ENCODE data around the gene AATK. TPM values are rescaled to one million over a fixed set of nuclear protein-coding genes. Genes with fewer than 3 reads are reported as not detected.

Gene AATK
- total RNA-seq, 6 donors from 2014 or later = 39.2 to 144 (median 92.2) TPM

- DNase-seq = no peak
- no peaks in the 10 kb centered on the region for H3K9me3 ChIP-seq
- TF ChIP-seq CTCF (IDR thresholded peaks at IDR 0.05) = no peak
- TF ChIP-seq POLR2A (IDR thresholded peaks at IDR 0.05) = no peak
- no peak for TF ChIP-seq POLR2AphosphoS5 (IDR thresholded peaks at IDR 0.05)
- TF ChIP-seq EP300 (IDR thresholded peaks at IDR 0.05) = no peak
These were observed 55.5 kb downstream of the AATK start for GRCh38 chr17:81110488-81111040.

GRCh38 chr17:81109957-81110356 lies 56.1 kb downstream of the AATK start:
- TF ChIP-seq CTCF (IDR thresholded peaks at IDR 0.05) (no peak), POLR2AphosphoS5 (IDR thresholded peaks at IDR 0.05) (no peak), EP300 (IDR thresholded peaks at IDR 0.05) (no peak), POLR2A (IDR thresholded peaks at IDR 0.05) (no peak)
- ATAC-seq (ENCODE audit: low FRiP score in 2 of 2) (no peak), DNase-seq (no peak)
- H3K4me3 ChIP-seq = no peak overlapping the region
- no peaks in the 10 kb centered on the region for H3K27me3 ChIP-seq
- no peaks in the 10 kb centered on the region for H3K4me1 ChIP-seq
- no peak overlapping the region for H3K27ac ChIP-seq
- H3K9me3 ChIP-seq = no peaks in the 10 kb centered on the region
- WGBS, 2 donors = 82 to 86% methylated on average over 20 to 22 of the region's 22 CpGs
- peaks cover 10 to 88% (median 59%) of the 10 kb centered on the region in 4 donors for H3K36me3 ChIP-seq

More at GRCh38 chr17:81110488-81111040, 55.5 kb downstream of the AATK start:
- Histone ChIP-seq H3K4me3 (no peak overlapping the region), H3K36me3 (peaks cover 8 to 86% (median 55%) of the 10 kb centered on the region in 4 donors), H3K4me1 (no peaks in the 10 kb centered on the region), H3K27me3 (no peaks in the 10 kb centered on the region), H3K27ac (no peak overlapping the region)
- WGBS, 2 donors = 81 to 82% methylated on average over 14 to 28 of the region's 30 CpGs
- ATAC-seq (ENCODE audit: low FRiP score in 2 of 2) = no peak

- no peak overlapping the region for H3K27ac ChIP-seq
- peaks cover 17 to 97% (median 76%) of the 10 kb centered on the region in 4 donors for H3K36me3 ChIP-seq
- no peak for DNase-seq
- no peak overlapping the region for H3K4me3 ChIP-seq
- H3K27me3 ChIP-seq = no peaks in the 10 kb centered on the region
- H3K4me1 ChIP-seq = no peaks in the 10 kb centered on the region
- H3K9me3 ChIP-seq = no peaks in the 10 kb centered on the region
- WGBS, 2 donors = 75 to 83% methylated on average over 4 to 8 of the region's 9 CpGs
- TF ChIP-seq CTCF (IDR thresholded peaks at IDR 0.05) (no peak), POLR2AphosphoS5 (IDR thresholded peaks at IDR 0.05) (no peak), POLR2A (IDR thresholded peaks at IDR 0.05) (no peak)
- no peak for ATAC-seq (ENCODE audit: low FRiP score in 2 of 2)
These were observed 57.8 kb downstream of the AATK start for GRCh38 chr17:81108220-81108619.

- Histone ChIP-seq H3K4me3 (no peak overlapping the region), H3K4me1 (peaks cover 0 to 8% (median 4%) of the 10 kb centered on the region in 4 donors), H3K9me3 (no peaks in the 10 kb centered on the region), H3K27me3 (no peaks in the 10 kb centered on the region), H3K27ac (no peak overlapping the region), H3K36me3 (peaks cover 17 to 98% (median 73%) of the 10 kb centered on the region in 4 donors)
- TF ChIP-seq POLR2AphosphoS5 (IDR thresholded peaks at IDR 0.05) (no peak), EP300 (IDR thresholded peaks at IDR 0.05) (no peak), CTCF (IDR thresholded peaks at IDR 0.05) (no peak), POLR2A (IDR thresholded peaks at IDR 0.05) (no peak)
- ATAC-seq (ENCODE audit: low FRiP score in 2 of 2) (no peak), DNase-seq (peak in 1 of 2 donors; percentile 83)
- WGBS, 2 donors = 95 to 100% methylated on average over 4 to 8 of the region's 24 CpGs
These were observed 59.3 kb downstream of the AATK start for GRCh38 chr17:81106716-81107115.

- H3K4me1 ChIP-seq = peaks cover 2 to 19% (median 6%) of the 10 kb centered on the region in 4 donors
- WGBS, 2 donors = 93 to 96% methylated on average over 3 to 19 of the region's 20 CpGs
- peaks cover 25 to 91% (median 76%) of the 10 kb centered on the region in 4 donors for H3K36me3 ChIP-seq
- no peak overlapping the region for H3K4me3 ChIP-seq
- TF ChIP-seq CTCF (IDR thresholded peaks at IDR 0.05) (no peak), POLR2AphosphoS5 (IDR thresholded peaks at IDR 0.05) (no peak), POLR2A (IDR thresholded peaks at IDR 0.05) (no peak), EP300 (IDR thresholded peaks at IDR 0.05) (no peak)
- no peak for ATAC-seq (ENCODE audit: low FRiP score in 2 of 2)
- H3K9me3 ChIP-seq = no peaks in the 10 kb centered on the region
- DNase-seq = no peak
- H3K27me3 ChIP-seq = no peaks in the 10 kb centered on the region
- H3K27ac ChIP-seq = no peak overlapping the region
These were observed 62.6 kb downstream of the AATK start for GRCh38 chr17:81103379-81103778.

Measured in upper lobe of left lung (tissue), 6 donors.